K562 (cell line): ENCODE results near the gene MPC2. TPM values are rescaled to one million over a fixed set of nuclear protein-coding genes. Genes with fewer than 3 reads are reported as not detected.

ENCODE experiments used
- CAMTA2 ChIP-seq: fragments of 250-450 bp; sonication (Bioruptor Pico); conservative IDR thresholded peaks from 2 replicates; pipeline ENCODE4 v1.5.1; 2022
- CBX2 ChIP-seq: fragments of 200-600 bp; sonication (generic); IDR thresholded peaks from one replicate; pipeline ENCODE4 v1.6.1; 2012; ENCODE audit warnings: mild to moderate bottlenecking, low read length, inconsistent platforms; ENCODE audit not compliant: insufficient read depth, poor library complexity, severe bottlenecking
- CEBPG ChIP-seq, 3 experiments: fragments of 200-800 bp in 1 of 3; sonication (Bioruptor generic) in 1 of 3; sonication (generic) in 1 of 3; formaldehyde crosslinking in 1 of 3; IDR thresholded peaks in 2 of 3; conservative IDR thresholded peaks in 1 of 3; 2 replicates each; pipeline versions ENCODE4 v1.6.1 to v1.8.0; 2016 to 2022; ENCODE audit warnings: missing compliant biosample characterization in 2 of 3, missing genetic modification characterization in 2 of 3, mild to moderate bottlenecking in 1 of 3, missing genetic modification reagents in 1 of 3
- CSDE1 ChIP-seq, 2 experiments: fragments of 450-650 bp; IDR thresholded peaks; 2 replicates each; pipeline ENCODE4 v1.6.1; 2016; ENCODE audit warnings: mild to moderate bottlenecking in 1 of 2
- DDX20 ChIP-seq: fragments of 450-650 bp; IDR thresholded peaks from 2 replicates; pipeline ENCODE4 v1.6.1; 2016; ENCODE audit warnings: missing genetic modification characterization, low read depth, mild to moderate bottlenecking, missing compliant biosample characterization, moderate library complexity
- KHSRP ChIP-seq: fragments of 450-650 bp; IDR thresholded peaks from 2 replicates; pipeline ENCODE4 v1.6.1; 2017
- MYNN ChIP-seq, 2 experiments: sonication (generic); formaldehyde crosslinking in 1 of 2; IDR thresholded peaks; 2 replicates each; pipeline versions ENCODE4 v1.5.0 to v1.6.1; 2016 to 2020; ENCODE audit warnings: antibody characterized with exemption in 1 of 2, missing genetic modification reagents in 1 of 2
- NR2C1 ChIP-seq, 2 experiments: fragments of 450-650 bp; IDR thresholded peaks; 2 replicates each; pipeline ENCODE4 v1.6.1; 2017; ENCODE audit warnings: mild to moderate bottlenecking in 2 of 2, antibody characterized with exemption in 1 of 2, inconsistent platforms in 1 of 2, missing compliant biosample characterization in 1 of 2, missing genetic modification characterization in 1 of 2
- PHTF2 ChIP-seq: fragments of 250-450 bp; sonication (Bioruptor Pico); IDR thresholded peaks from 2 replicates; pipeline ENCODE4 v1.5.0; 2021; ENCODE audit warnings: mild to moderate bottlenecking
- RFX7 ChIP-seq: fragments of 250-450 bp; sonication (Bioruptor Pico); IDR thresholded peaks from 2 replicates; pipeline ENCODE4 v1.5.1; 2021; ENCODE audit warnings: mild to moderate bottlenecking
- SRF ChIP-seq, 2 experiments: fragments of 250-450, 450-650 bp in 1 of 2; sonication (Bioruptor Pico) in 1 of 2; sonication (generic) in 1 of 2; formaldehyde crosslinking; IDR thresholded peaks; 2 replicates each; pipeline versions ENCODE4 v1.5.0 to v1.5.1; 2020 to 2022; ENCODE audit warnings: mild to moderate bottlenecking in 1 of 2, missing genetic modification reagents in 1 of 2
- ZEB2 ChIP-seq: fragments of 450-650 bp; IDR thresholded peaks from 2 replicates; pipeline ENCODE4 v1.6.1; 2016
- ZNF41 ChIP-seq: fragments of 250-450 bp; sonication (Bioruptor Pico); conservative IDR thresholded peaks from 2 replicates; pipeline ENCODE4 v1.4.0; 2020; ENCODE audit warnings: mild to moderate bottlenecking
- ZNF764 ChIP-seq: fragments of 250-450 bp; sonication (Bioruptor Pico); IDR thresholded peaks from 2 replicates; pipeline ENCODE4 v1.4.0; 2020; ENCODE audit warnings: low read depth, mild to moderate bottlenecking, moderate library complexity
- ZNF830 ChIP-seq: fragments of 250-450 bp; sonication (Bioruptor Pico); IDR thresholded peaks from 2 replicates; pipeline ENCODE4 v1.5.0; 2021; ENCODE audit warnings: mild to moderate bottlenecking
- polyA plus RNA-seq, 8 experiments: library from polyadenylated mRNA; depleted of rRNA in 4 of 8; stranded (reverse) in 5 of 8; unstranded in 3 of 8; fragments of >200 nt; fragmentation: Nextera tagmentation in 2 of 8; fragmentation: Illumina TruSeq in 1 of 8; extraction: Ambion mirVana in 2 of 8; extraction: Trizol in 1 of 8; gene quantifications; 2 replicates each; pipeline versions ENCODE4 v1.2.1 to v1.2.3, GENCODE V29; 2011 to 2014; ENCODE audit warnings: inconsistent platforms in 1 of 8, missing spikeins in 1 of 8
- total RNA-seq, 7 experiments: library from RNA; depleted of rRNA in 6 of 7; stranded (reverse); fragments of >200 nt in 6 of 7; fragmentation: Illumina TruSeq in 2 of 7; extraction: Trizol in 2 of 7; gene quantifications; 2 replicates each; pipeline versions ENCODE4 v1.2.1 to v1.2.3, GENCODE V29; 2011 to 2021; ENCODE audit warnings: low replicate concordance in 1 of 7
- TF ChIP-seq, protein P1 (sequence below): fragments of 450-650 bp; IDR thresholded peaks from 2 replicates; pipeline ENCODE4 v1.6.1; 2016
- TF ChIP-seq, protein P2 (sequence below), 2 experiments: fragments of 450-650 bp; IDR thresholded peaks; 2 replicates each; pipeline ENCODE4 v1.6.1; 2016; ENCODE audit warnings: mild to moderate bottlenecking in 2 of 2, borderline replicate concordance in 1 of 2, low read depth in 1 of 2, moderate library complexity in 1 of 2

The MPC2 gene
- total and polyA plus RNA-seq, 9 of the 15 experiments (the other 6 are each of a cell fraction or from before 2014, with no cell fraction given): 70.7 to 179 (median 144) TPM

DNA sequence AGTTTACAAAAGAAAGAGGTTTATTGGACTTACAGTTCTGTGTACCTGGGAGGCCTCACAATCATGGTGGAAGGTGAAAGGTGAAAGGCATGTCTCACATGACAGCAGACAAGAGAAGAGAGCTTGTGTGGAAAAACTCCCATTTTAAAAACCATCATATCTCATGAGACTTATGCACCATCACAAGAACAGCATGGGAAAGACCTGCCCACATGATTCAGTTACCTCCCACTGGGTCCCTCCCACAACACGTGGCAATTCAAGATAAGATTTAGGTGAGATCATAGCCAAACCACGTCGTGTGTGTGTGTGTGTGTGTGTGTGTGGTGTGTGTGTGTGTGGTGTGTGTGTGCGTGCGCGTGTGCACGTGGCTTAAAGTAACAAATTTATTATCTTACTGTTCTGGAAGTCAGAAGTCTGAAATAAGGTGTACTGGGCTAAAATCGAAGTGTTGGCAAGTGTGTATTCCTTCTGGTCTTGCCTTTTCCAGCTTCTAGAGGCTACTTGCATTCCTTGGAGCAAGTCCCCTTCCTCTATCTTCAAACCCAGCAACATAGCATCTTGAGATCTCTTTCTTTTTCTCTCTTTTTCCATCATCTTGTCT lies 48.1 kb upstream of the MPC2 start (continued):
- TF ChIP-seq SRF (CRISPR knock-in tag; IDR thresholded peaks at IDR 0.05) (no peak), NR2C1 (IDR thresholded peaks at IDR 0.05) (peak; percentile 88), NR2C1 (tag; IDR thresholded peaks at IDR 0.05) (peak; percentile 88), CBX2 (no peak), DDX20 (tag) (no peak), RFX7 (CRISPR knock-in tag) (no peak), ZNF830 (no peak), ZNF764 (CRISPR knock-in tag) (no peak), KHSRP (peak; percentile 82), CSDE1 (IDR thresholded peaks at IDR 0.05) (no peak), PHTF2 (no peak), CAMTA2 (CRISPR knock-in tag) (no peak), CEBPG (CRISPR knock-in tag; IDR thresholded peaks at IDR 0.05) (no peak), CEBPG (tag; conservative IDR thresholded peaks at IDR 0.05 in 1 of 2, IDR thresholded peaks at IDR 0.05 in 1 of 2) (no peak), ZEB2 (peak; percentile 76), MYNN (IDR thresholded peaks at IDR 0.05) (peak; percentile 93), MYNN (CRISPR knock-in tag; IDR thresholded peaks at IDR 0.05) (no peak), ZNF41 (CRISPR knock-in tag) (no peak)
- TF ChIP-seq, protein P1, sequence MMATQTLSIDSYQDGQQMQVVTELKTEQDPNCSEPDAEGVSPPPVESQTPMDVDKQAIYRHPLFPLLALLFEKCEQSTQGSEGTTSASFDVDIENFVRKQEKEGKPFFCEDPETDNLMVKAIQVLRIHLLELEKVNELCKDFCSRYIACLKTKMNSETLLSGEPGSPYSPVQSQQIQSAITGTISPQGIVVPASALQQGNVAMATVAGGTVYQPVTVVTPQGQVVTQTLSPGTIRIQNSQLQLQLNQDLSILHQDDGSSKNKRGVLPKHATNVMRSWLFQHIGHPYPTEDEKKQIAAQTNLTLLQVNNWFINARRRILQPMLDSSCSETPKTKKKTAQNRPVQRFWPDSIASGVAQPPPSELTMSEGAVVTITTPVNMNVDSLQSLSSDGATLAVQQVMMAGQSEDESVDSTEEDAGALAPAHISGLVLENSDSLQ: peak; percentile 64
- TF ChIP-seq, protein P2, sequence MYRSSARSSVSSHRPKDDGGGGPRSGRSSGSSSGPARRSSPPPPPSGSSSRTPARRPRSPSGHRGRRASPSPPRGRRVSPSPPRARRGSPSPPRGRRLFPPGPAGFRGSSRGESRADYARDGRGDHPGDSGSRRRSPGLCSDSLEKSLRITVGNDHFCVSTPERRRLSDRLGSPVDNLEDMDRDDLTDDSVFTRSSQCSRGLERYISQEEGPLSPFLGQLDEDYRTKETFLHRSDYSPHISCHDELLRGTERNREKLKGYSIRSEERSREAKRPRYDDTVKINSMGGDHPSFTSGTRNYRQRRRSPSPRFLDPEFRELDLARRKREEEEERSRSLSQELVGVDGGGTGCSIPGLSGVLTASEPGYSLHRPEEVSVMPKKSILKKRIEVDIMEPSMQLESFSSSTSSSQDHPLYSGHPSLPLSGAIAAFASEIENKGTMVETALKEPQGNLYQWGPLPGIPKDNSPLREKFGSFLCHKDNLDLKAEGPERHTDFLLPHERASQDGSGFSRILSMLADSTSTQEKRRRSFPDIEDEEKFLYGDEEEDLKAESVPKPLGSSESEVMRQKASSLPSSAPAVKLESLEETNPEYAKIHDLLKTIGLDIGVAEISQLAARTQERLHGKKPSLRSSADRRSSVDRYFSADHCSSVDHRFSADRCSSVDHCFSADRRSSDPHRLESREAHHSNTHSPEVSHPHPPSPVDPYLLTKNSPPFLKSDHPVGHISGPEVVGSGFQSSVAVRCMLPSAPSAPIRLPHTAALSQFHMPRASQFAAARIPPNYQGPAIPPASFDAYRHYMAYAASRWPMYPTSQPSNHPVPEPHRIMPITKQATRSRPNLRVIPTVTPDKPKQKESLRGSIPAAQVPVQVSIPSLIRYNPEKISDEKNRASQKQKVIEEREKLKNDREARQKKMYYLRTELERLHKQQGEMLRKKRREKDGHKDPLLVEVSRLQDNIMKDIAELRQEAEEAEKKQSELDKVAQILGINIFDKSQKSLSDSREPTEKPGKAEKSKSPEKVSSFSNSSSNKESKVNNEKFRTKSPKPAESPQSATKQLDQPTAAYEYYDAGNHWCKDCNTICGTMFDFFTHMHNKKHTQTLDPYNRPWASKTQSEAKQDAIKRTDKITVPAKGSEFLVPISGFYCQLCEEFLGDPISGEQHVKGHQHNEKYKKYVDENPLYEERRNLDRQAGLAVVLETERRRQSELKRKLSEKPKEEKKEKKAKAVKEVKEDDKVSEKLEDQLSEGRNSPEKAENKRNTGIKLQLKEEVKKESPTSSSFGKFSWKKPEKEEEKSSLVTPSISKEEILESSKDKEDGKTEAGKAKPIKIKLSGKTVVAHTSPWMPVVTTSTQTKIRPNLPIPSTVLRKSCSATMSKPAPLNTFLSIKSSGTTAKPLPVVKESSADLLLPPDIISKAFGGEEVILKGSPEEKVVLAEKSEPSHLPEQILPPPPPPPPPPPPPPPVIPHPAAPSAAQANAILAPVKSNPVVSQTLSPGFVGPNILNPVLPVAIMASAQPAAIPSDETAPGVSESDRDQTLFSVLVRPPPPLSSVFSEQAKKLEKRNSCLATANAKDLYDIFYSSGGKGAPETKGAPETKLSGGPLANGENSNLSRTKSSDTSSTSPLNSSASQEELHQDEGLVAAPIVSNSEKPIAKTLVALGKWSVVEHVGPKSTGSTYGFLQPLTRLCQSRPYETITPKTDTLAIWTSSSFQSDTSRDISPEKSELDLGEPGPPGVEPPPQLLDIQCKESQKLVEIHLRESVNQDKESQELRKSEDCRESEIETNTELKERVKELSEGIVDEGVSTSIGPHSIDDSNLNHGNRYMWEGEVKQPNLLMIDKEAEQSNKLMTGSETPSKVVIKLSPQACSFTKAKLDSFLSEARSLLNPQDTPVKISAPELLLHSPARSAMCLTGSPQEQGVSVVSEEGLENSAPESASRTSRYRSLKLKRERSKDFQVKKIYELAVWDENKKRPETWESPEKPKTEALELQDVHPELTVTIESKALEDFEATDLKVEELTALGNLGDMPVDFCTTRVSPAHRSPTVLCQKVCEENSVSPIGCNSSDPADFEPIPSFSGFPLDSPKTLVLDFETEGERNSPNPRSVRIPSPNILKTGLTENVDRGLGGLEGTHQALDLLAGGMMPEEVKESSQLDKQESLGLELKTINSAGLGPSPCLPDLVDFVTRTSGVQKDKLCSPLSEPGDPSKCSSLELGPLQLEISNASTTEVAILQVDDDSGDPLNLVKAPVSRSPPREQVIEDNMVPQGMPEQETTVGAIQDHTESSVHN (IDR thresholded peaks at IDR 0.05; ENCODE audit: borderline replicate concordance in 1 of 2, low read depth in 1 of 2): peak in 1 of 2 experiments; percentile 96; a peak in 2 of 4 replicates
